ENCODE measurements around the gene LENG8. TPM values are rescaled to one million over a fixed set of nuclear protein-coding genes. Genes with fewer than 3 reads are reported as not detected.

Gene LENG8
- total and polyA plus RNA-seq, 8 donors = 121 to 213 (median 153) TPM

DNA sequence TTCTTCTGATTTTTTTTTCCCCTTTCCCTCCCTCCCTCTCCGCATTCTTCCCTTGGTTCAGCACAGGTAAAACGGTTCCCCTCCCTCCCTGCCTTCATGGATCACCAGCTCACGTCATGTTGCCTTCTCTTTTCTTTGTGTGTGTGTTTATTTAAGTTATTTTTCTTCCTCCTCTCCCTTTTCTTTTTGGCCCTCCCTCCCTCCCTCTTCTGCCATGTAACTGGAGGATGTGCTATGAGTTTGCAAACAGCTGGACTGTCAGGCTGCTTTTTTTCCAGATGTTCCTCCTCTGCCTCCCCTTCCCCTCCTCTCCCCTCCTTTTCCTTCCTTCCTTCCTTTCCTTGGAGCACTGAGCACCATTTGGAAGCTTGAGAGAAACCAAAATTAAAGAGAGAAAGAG lies 12.6 kb downstream of the LENG8 start:
- Histone ChIP-seq H3K27me3 (peaks cover 0 to 11% of the 10 kb centered on the region in 2 donors), H3K27ac (peak overlapping the region; percentile 29 to 97), H3K36me3 (peaks cover 0 to 59% of the 10 kb centered on the region in 2 donors), H3K4me1 (peaks cover 17 to 34% of the 10 kb centered on the region in 2 donors), H3K4me3 (peak overlapping the region in 1 of 2 donors; percentile 67), H3K9me3 (no peaks in the 10 kb centered on the region)
- intact Hi-C loops (cut with DNase I) = no loop called here
- TF ChIP-seq, protein P1, sequence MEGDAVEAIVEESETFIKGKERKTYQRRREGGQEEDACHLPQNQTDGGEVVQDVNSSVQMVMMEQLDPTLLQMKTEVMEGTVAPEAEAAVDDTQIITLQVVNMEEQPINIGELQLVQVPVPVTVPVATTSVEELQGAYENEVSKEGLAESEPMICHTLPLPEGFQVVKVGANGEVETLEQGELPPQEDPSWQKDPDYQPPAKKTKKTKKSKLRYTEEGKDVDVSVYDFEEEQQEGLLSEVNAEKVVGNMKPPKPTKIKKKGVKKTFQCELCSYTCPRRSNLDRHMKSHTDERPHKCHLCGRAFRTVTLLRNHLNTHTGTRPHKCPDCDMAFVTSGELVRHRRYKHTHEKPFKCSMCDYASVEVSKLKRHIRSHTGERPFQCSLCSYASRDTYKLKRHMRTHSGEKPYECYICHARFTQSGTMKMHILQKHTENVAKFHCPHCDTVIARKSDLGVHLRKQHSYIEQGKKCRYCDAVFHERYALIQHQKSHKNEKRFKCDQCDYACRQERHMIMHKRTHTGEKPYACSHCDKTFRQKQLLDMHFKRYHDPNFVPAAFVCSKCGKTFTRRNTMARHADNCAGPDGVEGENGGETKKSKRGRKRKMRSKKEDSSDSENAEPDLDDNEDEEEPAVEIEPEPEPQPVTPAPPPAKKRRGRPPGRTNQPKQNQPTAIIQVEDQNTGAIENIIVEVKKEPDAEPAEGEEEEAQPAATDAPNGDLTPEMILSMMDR (IDR thresholded peaks at IDR 0.05) = no peak
- DNase-seq (peak in 2 of 4 donors; percentile 88 to 95), ATAC-seq (no peak)

DNA sequence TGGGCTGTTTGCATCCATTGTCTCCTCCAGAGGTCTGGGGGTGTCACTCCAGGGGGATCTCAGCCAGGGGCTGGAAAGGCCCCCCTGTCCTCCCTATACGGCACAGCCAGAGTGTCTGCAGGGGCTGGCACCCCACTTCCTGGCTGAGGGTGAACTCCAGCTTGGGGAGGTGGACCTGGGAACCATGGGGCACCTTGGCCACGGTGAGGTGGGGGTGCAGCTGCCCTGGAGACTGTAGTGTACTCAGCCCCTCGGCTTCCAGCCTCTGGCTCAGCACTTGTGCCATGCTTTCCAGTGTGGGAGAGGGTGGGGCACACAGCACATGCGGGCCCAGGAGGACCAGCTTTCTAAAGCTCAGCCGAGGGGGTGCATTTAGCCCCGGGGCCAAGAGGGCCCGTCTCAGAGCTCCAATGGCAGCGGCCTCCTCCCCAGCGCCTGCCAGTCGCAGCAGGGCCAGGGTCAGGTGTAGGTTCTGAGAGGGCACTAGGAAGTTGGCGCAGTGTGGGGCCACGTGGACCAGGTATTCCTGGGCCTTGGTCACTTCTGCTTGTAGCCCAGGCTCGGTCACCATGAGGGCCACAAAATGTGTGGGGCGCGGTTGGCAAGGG lies 13.2 kb downstream of the LENG8 start:
- H3K4me3 ChIP-seq = peak overlapping the region; percentile 59 to 67
- H3K27me3 ChIP-seq = peaks cover 0 to 11% of the 10 kb centered on the region in 2 donors
- peak in 1 of 4 donors; percentile 76 for DNase-seq
- no peaks in the 10 kb centered on the region for H3K9me3 ChIP-seq
- H3K36me3 ChIP-seq = peaks cover 0 to 53% of the 10 kb centered on the region in 2 donors
- intact Hi-C loops (cut with DNase I) = no loop called here
- no peak for ATAC-seq
- peak overlapping the region; percentile 97 for H3K27ac ChIP-seq
- TF ChIP-seq, protein P1 (IDR thresholded peaks at IDR 0.05) = no peak
- H3K4me1 ChIP-seq = peaks cover 17 to 34% of the 10 kb centered on the region in 2 donors

DNA sequence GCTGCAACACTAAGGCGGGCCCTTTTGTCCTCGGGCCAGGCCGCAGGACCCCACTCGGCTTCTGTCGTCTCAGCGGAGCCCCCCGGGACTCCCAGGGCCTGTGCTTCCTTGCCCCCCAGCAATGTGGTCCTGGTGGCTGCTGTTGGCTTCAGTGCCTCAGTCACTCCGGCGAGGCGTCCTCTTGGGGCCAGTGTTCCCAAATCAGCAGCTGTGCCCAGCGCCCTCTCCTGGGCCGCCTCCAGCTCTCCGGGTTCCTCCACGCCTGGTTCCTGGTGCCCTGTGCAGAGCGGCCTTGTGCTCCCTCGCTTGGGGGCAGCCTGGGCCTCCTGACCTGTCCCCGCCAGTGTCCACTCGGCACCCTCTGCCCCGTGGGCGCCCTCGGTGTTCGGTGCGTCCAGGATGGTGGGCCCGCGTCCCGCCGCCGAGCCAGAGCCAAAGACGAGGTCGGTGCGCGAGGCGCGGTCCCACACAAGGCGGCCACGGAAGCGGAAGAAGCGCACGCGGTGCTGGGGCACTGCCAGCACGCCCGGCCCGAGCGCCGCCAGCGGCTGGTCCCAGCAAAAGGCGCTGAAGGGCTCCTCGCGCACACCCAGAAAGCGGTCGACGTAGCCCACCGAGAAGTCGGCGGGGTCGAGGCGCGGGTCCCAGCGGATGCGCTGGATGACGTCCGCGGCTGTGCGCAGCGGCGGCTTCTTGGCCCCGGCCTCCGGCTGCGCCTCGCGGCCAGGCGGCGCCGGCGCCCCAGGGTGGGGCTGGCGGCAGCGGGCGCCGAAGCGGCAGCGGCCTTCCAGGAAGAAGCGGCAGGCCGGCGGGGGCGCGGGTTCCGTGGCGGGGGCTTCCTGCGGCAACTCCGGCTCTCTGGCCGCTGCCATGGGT lies 13.9 kb downstream of the LENG8 start:
- peak overlapping the region; percentile 59 to 67 for H3K4me3 ChIP-seq
- DNase-seq (peak; percentile 62 to 93 (median 76)), ATAC-seq (peak; percentile 16)
- peaks cover 17 to 34% of the 10 kb centered on the region in 2 donors for H3K4me1 ChIP-seq
- intact Hi-C loops (cut with DNase I) = no loop called here
- H3K27ac ChIP-seq = peak overlapping the region; percentile 97
- H3K9me3 ChIP-seq = no peaks in the 10 kb centered on the region
- peaks cover 0 to 46% of the 10 kb centered on the region in 2 donors for H3K36me3 ChIP-seq
- peaks cover 0 to 11% of the 10 kb centered on the region in 2 donors for H3K27me3 ChIP-seq
- TF ChIP-seq, protein P1 (IDR thresholded peaks at IDR 0.05) = no peak

DNA sequence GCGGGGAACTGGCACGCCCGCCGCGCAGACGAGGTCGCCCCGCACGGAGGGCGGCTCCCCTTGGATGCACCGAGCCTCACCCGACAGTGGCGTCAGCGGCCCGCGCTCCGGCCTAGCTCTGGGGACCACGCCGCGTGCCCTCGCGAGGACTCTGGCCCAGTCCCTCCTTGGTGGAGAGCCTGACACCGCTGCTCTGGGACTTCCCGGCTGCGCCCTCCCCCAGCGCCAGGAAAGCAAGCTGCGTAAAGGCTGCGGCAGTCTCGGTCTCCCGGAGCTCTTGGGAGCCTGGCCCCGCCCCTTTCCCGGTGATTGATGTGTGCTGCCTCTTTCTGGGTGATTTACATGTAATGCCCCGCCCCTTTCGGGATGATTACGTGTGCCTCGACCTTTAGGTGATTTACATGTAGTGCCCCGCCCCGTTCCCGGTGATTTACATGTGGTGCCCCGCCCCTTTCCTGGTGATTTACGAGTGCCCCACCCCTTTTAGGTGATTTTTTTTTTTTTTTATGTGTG lies 14.6 kb downstream of the LENG8 start, which contains the start of gene LENG9:
LENG9 (minus strand) TSS at position 248 of the 513 bp plus-strand sequence. CDS start 252 bp downstream, outside the sequence.
- TF ChIP-seq, protein P1 (IDR thresholded peaks at IDR 0.05) = no peak
- ATAC-seq (peak; percentile 76), DNase-seq (peak; percentile 96 to 99 (median 98))
- Histone ChIP-seq H3K4me1 (peaks cover 17 to 34% of the 10 kb centered on the region in 2 donors), H3K27ac (peak within 1 kb of the TSS; percentile 97), H3K4me3 (peak within 1 kb of the TSS; percentile 59 to 67), H3K36me3 (peaks cover 0 to 39% of the 10 kb centered on the region in 2 donors), H3K9me3 (no peaks in the 10 kb centered on the region), H3K27me3 (peaks cover 0 to 14% of the 10 kb centered on the region in 2 donors)
- intact Hi-C loops (cut with DNase I) = no loop called here
